NCI-H526 (cell line): ENCODE measurements around the gene APOA1.
"Not testable (repeated sequence)": the region's sequence is repeated elsewhere in the genome, so short reads cannot be mapped to it uniquely, and the experiment has no call there.

Experiments used
- DNase-seq, 2 experiments: peaks; one replicate each; lab custom pipeline; 2025; lab: John Stamatoyannopoulos, UW

APOA1 gene

GRCh38 chr11:116813781-116814471 lies 23.5 kb downstream of the APOA1 start:
- DNase-seq = no peak

GRCh38 chr11:116813170-116813569 lies 24.3 kb downstream of the APOA1 start:
- DNase-seq = no peak

- DNase-seq = no peak
These were observed 25.3 kb downstream of the APOA1 start for GRCh38 chr11:116812109-116812508.

- no peak for DNase-seq
These were observed 26.2 kb downstream of the APOA1 start for GRCh38 chr11:116811194-116811593.

- no peak for DNase-seq
These were observed 28.9 kb downstream of the APOA1 start for GRCh38 chr11:116808262-116809175.

- DNase-seq = no peak
These were observed 29.7 kb downstream of the APOA1 start for GRCh38 chr11:116807601-116808261.

GRCh38 chr11:116804001-116804400 lies 33.4 kb downstream of the APOA1 start:
- no peak for DNase-seq

GRCh38 chr11:116801662-116802061 lies 35.8 kb downstream of the APOA1 start:
- DNase-seq = not testable (repeated sequence)

- no peak for DNase-seq
These were observed 36.8 kb downstream of the APOA1 start for GRCh38 chr11:116800610-116801009.

GRCh38 chr11:116798368-116798767 lies 39.1 kb downstream of the APOA1 start:
- DNase-seq = no peak

- no peak for DNase-seq
These were observed 39.6 kb downstream of the APOA1 start for GRCh38 chr11:116797816-116798215.

GRCh38 chr11:116796548-116796947 lies 40.9 kb downstream of the APOA1 start:
- no peak for DNase-seq

GRCh38 chr11:116794851-116795250 lies 42.6 kb downstream of the APOA1 start:
- no peak for DNase-seq

- peak in 1 of 2 experiments; percentile 52 for DNase-seq
These were observed 43.7 kb downstream of the APOA1 start for GRCh38 chr11:116793772-116794097.

- DNase-seq = no peak
These were observed 44.3 kb downstream of the APOA1 start for GRCh38 chr11:116792869-116793771.

- no peak for DNase-seq
These were observed 45.1 kb downstream of the APOA1 start for GRCh38 chr11:116792144-116792868.

GRCh38 chr11:116791813-116792143 lies 45.6 kb downstream of the APOA1 start, which contains the start of gene APOA5:
APOA5 (minus strand) TSS chr11:116791879; CDS start chr11:116791860, 19 bp downstream.
- DNase-seq = no peak

GRCh38 chr11:116791002-116791812 lies 46.2 kb downstream of the APOA1 start:
- DNase-seq = peak; percentile 49 to 95

GRCh38 chr11:116790167-116791001 lies 47.0 kb downstream of the APOA1 start:
- DNase-seq = no peak
